Body of pancreas (tissue), 4 donors: Measurements from ENCODE around the gene NTMT1.

ENCODE experiments used
- POLR2A ChIP-seq, 3 donors: fragments of 450-650 bp; IDR thresholded peaks; one replicate each; pipeline ENCODE4 v1.6.1; 2016; ENCODE audit warnings: antibody characterized with exemption in 3 of 3, mild to moderate bottlenecking in 2 of 3
- TF ChIP-seq, protein P1 (sequence below), 7 experiments: fragments of 450-650 bp in 4 of 7; fragments of 200-600 bp in 3 of 7; sonication (generic) in 3 of 7; IDR thresholded peaks; one replicate each; pipeline ENCODE4 v1.5.1; 2016 to 2019; ENCODE audit warnings: antibody characterized with exemption in 7 of 7

DNA sequence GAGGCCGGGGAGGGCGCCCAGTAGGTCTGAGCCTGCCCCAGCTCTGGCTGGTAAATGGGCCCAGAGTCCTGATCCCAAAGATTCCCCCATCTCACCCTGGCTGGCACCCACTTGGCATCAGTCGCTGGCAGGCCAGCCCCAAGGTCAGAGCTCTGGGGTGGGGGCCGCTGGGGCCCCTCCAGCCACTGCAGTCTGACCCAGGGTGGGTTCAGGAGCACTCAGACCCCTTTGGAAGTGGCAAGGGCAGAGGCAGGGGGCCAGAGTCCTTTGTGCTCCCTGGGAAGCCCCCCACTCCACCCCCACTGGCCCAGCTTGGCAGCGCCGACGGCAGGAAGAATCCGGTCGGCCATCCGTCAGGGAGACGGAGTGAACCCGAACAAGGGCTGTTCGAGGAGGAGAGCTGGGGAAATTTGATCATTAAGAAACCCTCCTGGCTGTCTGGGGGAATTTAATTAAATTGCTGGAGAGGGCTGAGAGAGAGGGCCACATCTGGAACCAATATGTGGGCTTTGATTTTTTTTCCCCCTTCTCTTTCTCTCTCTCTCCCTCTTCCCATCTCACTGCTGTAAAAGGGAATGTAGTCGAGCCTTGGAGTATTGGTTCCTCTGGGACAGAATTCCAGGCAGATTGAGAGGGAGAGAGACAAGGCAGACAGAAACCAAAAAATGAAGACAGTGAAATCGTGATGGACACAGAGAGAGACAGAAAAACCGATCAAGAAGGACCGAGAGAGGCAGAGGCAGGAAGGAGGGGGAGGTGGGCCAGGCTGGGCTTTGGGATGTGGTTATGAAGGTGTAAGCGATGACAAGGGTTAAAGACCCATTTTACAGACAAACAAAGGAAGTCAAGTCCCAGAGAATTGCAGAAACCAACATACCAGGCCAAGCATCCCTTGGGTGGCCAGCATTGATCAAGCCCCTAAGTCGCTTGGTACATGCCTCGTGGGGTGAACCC is 24.0 kb downstream of the NTMT1 start:
- TF ChIP-seq, protein P1, sequence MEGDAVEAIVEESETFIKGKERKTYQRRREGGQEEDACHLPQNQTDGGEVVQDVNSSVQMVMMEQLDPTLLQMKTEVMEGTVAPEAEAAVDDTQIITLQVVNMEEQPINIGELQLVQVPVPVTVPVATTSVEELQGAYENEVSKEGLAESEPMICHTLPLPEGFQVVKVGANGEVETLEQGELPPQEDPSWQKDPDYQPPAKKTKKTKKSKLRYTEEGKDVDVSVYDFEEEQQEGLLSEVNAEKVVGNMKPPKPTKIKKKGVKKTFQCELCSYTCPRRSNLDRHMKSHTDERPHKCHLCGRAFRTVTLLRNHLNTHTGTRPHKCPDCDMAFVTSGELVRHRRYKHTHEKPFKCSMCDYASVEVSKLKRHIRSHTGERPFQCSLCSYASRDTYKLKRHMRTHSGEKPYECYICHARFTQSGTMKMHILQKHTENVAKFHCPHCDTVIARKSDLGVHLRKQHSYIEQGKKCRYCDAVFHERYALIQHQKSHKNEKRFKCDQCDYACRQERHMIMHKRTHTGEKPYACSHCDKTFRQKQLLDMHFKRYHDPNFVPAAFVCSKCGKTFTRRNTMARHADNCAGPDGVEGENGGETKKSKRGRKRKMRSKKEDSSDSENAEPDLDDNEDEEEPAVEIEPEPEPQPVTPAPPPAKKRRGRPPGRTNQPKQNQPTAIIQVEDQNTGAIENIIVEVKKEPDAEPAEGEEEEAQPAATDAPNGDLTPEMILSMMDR (IDR thresholded peaks at IDR 0.05), result no peak
- TF ChIP-seq POLR2A (IDR thresholded peaks at IDR 0.05), result no peak
